NCI-H2196 treated with DMSO at 0.1 percent for 48 hours (cell line): Measurements from ENCODE around the gene CYP3A7.
"Not testable (repeated sequence)": the region's sequence is repeated elsewhere in the genome, so short reads cannot be mapped to it uniquely, and the experiment has no call there.

Experiments
- DNase-seq: peaks from one replicate; lab custom pipeline; 2025; ENCODE audit not compliant: unreplicated experiment; lab: John Stamatoyannopoulos, UW

Gene CYP3A7

DNA sequence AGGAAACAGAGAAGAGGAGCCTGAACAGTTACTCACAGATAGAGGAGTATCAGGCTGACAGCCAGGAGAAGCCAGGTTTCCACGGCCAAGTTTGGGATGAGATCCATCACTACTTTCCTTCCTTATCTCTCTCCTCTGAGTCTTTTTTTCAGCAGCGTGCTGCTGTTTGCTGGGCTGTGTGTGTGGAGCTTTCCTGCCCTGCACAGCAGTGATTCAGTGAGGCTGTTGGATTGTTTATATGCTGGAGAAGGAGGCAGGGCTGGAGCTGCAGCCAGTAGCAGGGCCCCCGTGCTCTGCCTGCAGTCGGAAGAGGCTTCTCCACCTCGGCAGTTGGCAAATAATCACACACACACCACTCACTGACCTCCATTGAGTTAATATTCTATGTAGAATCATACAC, at the start of gene CYP3A7:
Gene CYP3A7, minus strand, starts transcription at position 210 of the 400 bp plus-strand sequence. Its CDS starts 103 bp downstream, at position 107.
- no peak for DNase-seq

GRCh38 chr7:99784007-99784406, 49.0 kb upstream of the CYP3A7 start, which contains the start of gene CYP3A4:
TSS of gene CYP3A4 (minus strand) at chr7:99784184. CDS start at chr7:99784081, 103 bp downstream.
- no peak for DNase-seq

DNA sequence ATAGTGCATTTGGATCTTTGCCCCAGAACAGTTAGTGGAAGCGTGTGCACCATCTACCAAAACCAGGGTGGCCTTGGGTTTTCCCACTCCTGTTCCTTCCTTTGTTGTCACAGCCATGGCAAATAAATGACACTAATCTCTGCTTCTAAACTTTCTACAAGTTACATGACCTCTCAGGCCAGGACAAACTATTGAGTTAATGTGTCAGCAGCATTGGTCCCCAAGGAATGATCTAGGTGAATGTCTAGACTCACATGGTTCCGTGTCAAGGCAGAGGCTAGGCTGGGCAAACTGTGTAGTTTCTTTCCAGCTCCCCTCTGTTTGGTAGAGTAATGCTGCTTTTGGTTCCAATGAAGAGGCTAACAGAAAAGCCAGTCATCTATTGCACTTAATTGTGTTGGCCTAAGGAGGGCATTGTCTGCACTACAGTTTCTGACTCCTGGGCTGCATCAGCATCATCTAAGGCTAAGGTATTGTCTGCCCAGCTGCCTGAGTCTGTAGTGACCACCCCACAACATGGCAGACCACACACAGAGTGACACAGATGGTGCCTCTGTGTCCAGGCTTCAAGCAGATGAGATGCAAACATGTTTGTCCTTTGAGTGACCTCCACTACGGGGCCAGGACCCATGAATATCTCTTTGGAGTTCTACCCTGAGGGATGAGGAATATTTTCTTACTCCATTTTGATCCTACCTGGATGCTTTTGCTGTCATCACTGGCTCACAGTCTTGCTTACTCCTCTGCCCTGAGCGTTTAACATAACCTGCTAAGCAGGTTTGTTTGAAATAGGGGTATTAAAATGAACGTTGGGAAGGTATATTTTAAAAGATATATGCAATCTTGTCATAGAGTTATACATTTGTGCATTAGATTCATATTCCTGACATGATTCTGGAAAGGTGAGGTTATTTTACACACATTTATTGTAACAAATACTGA, 47.3 kb upstream of the CYP3A7 start:
- DNase-seq, result no peak

- DNase-seq, result no peak
Measured at GRCh38 chr7:99780588-99780987, 45.6 kb upstream of the CYP3A7 start.

GRCh38 chr7:99779949-99780348, 45.0 kb upstream of the CYP3A7 start:
- DNase-seq, result no peak

DNA sequence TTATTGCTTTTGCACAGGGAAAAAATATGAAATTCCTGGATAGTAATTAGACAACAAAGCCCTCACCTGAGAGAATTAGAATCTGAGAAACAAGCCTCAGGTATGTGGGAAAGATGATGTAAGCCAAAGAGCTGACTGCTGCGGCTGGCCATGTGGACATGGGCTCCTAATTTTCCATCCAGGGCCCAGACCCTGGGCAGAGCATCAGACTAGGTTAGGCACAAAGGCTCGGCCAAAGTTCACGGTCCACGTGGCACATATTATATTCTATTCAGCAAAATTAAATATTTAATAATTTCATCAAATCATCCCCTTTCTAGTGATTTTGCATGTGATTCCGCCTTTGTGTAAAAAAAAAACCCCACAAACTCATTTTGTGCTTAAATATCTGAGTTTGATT, 43.9 kb upstream of the CYP3A7 start:
- DNase-seq, result no peak

GRCh38 chr7:99773395-99773794, 38.4 kb upstream of the CYP3A7 start:
- DNase-seq, result not testable (repeated sequence)

GRCh38 chr7:99772565-99772964, 37.6 kb upstream of the CYP3A7 start:
- DNase-seq, result no peak

DNA sequence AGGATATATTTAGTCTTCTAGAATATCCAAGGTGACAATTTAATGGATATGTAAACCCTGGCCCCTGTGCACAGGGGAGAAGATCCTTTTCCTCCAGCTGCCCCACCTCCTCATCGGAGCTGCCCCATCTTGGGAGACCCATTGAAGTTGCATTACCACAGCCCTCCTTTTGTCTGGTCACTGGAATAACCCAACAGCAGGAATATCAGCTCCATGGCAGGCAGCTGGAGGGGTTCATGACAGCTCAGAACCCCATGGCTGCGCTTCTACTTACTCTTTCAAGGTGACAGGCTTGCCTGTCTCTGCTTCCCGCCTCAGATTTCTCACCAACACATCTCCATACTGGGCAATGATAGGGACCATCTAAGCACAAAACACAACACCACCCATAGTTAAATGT, 34.5 kb upstream of the CYP3A7 start:
- not testable (repeated sequence) for DNase-seq

GRCh38 chr7:99768471-99768870, 33.5 kb upstream of the CYP3A7 start:
- DNase-seq, result no peak

DNA sequence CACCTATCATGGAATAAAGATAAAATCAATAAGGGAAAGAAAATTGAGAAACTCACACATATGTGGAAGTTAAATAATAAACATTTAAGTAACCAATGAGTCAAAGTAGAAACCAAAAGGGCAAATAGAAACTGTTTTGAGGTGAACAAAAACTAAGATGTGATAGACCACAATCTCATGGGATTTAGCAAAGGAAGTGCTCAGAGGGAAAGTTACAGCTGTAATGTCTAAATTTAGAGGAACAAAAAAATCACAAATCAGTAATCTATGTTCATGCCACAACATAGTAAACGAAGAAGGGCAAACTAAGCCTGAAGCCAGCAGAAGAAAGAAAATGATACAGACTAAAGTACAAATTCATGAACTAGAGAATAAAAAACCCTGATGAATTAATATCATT, 32.7 kb upstream of the CYP3A7 start:
- DNase-seq, result no peak

GRCh38 chr7:99766484-99767099, 31.6 kb upstream of the CYP3A7 start:
- DNase-seq, result no peak

DNA sequence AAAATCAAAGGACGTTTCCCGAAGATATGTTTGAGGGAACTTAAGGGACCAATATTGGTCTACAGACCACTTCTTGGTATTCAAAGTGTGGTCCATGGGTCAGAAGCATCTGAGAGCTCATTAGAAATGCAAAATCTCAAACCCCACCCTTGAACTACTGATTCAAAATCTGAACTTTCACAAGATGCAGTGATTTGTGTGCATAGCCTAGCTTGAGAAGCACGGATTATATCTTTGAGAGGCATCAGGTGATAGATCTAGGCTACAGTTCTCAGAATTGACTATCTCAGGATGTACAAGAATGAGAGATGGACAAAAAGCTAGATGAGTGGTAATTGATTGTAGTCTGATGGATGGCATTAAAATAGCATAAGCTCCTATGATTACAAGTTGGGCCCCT, 29.5 kb upstream of the CYP3A7 start:
- DNase-seq, result no peak

- DNase-seq, result no peak
Measured at GRCh38 chr7:99762680-99763327, 27.8 kb upstream of the CYP3A7 start.

DNA sequence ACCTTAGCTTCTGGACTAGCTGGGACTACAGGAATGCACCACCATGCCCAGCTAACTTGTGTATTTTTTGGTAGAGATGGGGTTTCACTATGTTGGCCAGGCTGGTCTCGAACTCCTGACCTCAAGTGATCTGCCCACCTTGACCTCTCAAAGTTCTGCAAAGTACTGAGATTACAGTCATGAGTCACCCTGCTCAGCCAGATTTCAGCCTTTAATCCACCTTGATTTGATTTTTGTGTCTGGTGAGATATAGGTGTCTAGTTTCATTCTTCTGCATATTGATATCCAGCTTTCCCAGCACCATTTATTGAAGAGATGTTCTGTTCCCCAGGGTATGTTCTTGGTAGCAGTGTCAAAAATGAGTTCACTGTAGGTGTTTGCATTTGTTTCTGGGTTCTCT, 20.1 kb upstream of the CYP3A7 start:
- DNase-seq, result no peak

DNA sequence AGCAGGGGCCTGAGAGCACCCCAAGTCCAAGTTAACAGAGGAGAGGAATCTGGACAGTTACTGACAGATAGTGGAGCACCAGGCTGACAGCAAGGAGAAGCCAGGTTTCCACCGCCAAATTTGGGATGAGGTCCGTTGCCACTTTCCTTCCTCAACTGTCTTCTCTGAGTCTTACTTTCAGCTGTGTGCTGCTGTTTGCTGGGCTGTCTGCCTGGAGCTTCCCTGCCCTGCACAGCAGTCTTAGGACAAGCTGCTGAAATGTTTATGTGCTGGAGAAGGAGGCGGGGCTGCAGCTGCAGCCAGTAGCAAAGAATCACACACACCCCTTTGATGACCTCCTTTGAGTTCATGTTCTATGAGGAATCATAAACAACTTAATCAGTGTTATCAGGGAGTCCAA, 17.4 kb upstream of the CYP3A7 start:
- DNase-seq, result no peak

DNA sequence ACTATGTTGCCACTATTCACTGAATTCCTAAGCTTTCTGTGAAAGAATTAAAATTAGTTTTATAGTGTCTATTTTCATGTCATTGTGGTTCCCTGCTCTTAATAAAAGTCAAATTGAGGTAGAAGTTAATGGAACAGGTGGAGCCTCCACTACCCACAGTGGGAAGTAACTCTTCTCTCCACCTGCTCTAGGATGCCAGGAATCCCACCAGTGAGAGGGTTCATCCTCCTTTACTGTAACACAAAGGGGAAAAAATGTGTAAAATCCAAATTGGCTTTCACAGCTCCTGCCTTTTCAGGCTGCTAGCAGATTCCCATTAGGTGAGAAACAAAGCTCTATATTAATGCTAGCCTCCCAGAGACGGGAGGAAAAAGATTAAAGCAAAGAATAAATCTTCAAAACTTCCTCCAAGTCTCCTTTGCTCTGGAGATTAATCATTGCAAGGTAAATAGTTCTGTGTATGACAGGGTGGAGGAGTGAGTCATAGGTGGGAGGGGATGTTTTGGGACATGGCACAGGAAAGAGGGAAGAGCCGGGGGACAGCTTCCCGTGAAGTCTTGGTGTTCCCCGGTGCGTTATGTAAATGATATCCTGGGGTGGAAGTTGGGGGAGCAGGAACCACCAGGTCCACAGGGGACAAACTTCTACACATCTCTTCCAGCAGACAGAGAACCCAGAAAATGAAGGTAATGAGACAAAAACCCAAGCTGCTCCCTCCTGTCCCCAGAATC, 16.5 kb upstream of the CYP3A7 start:
- DNase-seq, result not testable (repeated sequence)

- DNase-seq, result no peak
Measured at GRCh38 chr7:99748846-99749579, 14.0 kb upstream of the CYP3A7 start.

GRCh38 chr7:99746915-99747314, 11.9 kb upstream of the CYP3A7 start:
- DNase-seq, result not testable (repeated sequence)

GRCh38 chr7:99745395-99745794, 10.4 kb upstream of the CYP3A7 start:
- DNase-seq, result not testable (repeated sequence)
